ENCODE measurements around the gene GNG3.

The GNG3 gene

DNA sequence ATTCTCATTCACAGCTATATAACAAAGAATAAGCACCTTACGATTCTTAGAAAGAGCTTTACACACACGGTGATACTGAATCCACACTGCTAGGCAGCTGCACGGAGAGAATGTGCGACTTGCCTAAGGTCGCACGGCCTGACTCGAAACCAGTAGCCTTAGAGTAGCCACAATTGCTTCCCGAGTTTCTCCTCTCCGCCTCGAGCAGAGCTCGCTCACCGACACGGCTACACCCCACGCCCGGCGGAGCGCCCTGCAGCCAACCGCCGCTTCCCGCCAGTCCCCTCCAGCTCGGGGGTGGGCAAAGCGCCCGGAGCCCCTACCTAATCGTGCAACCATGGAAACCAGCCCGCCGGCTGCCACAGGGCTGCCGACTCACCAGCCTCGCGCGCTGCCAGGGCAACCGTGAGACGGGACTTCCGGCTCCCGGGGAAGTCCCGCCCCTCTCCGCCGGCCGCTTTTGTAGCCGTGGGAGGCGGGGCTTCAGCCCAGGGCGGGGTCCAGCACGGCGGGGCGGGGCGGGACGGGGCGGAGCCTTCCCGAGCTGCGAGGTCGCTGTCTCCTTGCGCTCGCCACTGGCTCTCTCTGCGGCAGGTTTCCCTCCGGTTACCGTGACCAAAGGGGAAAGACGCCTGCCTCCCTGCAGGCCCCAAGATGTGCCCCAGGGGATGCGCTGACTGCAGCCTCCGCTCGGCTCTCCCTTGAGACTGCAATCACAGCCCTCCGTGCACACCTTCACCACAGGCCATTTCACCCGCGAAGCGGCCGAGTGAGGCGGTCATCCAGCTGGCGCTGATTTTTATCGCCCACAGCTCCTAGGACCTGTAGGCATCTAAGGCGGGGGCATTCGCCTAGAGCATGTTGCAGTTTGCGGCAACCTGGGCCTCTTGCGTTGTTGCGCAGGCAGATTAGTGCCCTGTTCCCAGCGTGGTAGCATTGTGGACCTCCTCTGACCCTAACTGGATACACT, 1.3 kb upstream of the GNG3 start:
- TF ChIP-seq, protein P1, sequence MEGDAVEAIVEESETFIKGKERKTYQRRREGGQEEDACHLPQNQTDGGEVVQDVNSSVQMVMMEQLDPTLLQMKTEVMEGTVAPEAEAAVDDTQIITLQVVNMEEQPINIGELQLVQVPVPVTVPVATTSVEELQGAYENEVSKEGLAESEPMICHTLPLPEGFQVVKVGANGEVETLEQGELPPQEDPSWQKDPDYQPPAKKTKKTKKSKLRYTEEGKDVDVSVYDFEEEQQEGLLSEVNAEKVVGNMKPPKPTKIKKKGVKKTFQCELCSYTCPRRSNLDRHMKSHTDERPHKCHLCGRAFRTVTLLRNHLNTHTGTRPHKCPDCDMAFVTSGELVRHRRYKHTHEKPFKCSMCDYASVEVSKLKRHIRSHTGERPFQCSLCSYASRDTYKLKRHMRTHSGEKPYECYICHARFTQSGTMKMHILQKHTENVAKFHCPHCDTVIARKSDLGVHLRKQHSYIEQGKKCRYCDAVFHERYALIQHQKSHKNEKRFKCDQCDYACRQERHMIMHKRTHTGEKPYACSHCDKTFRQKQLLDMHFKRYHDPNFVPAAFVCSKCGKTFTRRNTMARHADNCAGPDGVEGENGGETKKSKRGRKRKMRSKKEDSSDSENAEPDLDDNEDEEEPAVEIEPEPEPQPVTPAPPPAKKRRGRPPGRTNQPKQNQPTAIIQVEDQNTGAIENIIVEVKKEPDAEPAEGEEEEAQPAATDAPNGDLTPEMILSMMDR (IDR thresholded peaks at IDR 0.05; ENCODE audit: borderline replicate concordance, insufficient read depth, low read depth, low read length): no peak
- peak overlapping the region; percentile 66 for H3K4me3 ChIP-seq (ENCODE audit: low read depth, low read length)

DNA sequence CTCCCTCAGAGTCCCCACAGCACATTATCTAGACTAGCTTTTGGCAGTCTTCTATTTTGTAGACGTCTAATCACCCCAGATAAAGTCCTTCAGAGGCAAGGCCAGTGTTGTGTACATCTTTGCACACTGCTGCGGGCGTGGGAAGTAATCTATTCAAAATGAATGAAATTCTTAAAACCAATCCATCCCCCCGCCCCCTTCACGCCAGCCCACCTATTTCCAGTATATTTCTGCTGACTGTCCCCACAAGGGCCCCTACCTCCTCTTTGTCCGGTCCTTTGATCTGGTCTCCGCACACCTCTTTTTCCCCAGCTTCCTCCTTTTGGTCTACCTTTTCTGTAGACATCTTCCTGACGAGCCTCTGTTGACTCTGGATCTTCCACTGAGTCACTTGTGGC, 627 bp upstream of the GNG3 start:
- no peak overlapping the region for H3K4me3 ChIP-seq (ENCODE audit: low read depth, low read length)
- TF ChIP-seq, protein P1 (IDR thresholded peaks at IDR 0.05; ENCODE audit: borderline replicate concordance, insufficient read depth, low read depth, low read length): no peak

DNA sequence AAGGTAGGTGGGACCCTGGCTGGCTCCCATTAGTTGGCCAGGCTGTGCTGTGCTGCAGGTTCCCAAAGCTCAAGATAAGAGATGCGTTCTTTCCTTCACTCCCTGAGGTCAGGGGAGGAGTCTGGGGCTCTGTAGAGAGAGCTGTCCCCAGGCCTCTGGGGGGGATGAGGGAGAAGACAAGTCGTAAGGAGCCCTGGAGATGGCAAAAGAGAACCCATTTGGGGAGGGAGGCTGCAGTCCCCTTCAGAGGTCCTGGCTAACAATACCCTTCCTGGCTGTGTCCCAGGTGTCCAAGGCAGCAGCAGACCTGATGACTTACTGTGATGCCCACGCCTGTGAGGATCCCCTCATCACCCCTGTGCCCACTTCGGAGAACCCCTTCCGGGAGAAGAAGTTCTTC, 916 bp downstream of the GNG3 start:
- TF ChIP-seq, protein P1 (IDR thresholded peaks at IDR 0.05; ENCODE audit: borderline replicate concordance, insufficient read depth, low read depth, low read length): no peak
- H3K4me3 ChIP-seq (ENCODE audit: low read depth, low read length): peak overlapping the region; percentile 63

DNA sequence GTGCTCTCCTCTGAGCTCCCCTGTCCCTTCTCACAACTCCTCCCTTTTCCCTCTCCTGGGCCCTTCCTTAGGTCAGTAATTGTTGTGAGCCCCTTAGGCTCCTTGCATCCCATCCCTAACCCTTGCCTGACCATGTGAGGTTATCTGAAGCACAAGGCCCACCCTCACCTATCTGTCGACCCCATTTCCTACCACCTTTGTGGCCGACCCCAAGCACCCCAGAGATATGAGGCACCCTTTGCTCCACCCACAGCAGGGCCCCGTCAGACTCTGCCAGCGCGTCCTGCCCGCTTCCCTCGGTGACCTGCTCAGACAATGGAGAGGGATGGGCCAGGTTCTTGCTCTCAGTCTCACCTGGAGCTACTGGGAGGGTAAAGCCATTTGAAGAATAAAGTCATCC, 1.3 kb downstream of the GNG3 start:
- TF ChIP-seq, protein P1 (IDR thresholded peaks at IDR 0.05; ENCODE audit: borderline replicate concordance, insufficient read depth, low read depth, low read length): no peak
- peak overlapping the region; percentile 63 for H3K4me3 ChIP-seq (ENCODE audit: low read depth, low read length)

DNA sequence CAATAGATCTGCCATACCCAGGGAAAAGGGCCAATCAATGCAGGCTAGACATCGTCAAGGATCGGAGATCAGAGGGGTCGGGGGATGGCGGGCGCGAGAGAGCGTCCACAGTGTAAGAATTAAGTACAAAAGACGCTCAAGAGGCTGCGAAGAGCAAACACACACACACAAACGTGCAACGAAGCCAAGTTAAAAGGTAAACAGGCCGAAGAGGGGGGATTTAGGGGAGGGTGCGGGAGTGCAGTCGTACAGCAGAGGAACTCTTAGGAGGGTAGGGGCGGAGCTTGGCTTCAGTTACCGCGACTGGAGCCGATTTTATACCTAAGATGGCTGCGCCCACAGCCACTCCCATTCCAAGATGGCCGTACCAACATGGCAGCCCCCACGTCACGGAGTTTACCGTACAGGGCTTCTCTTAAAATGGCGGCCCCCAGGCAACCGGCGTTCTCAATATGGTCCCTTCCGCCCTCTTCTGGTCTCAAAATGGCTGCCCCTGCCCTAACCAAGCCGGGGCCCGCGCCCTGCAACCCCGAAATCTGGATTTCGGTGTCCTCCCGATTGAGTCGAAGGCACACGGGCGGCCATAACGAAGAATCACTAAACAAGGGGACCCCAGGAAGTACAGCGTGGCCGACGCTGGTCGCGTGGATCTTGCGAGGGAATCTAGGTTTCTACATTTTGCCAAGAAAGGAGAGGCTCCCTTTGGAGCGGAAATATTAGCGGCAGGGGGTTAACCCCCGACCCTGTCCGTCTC, 1.9 kb downstream of the GNG3 start:
- TF ChIP-seq, protein P1 (IDR thresholded peaks at IDR 0.05; ENCODE audit: borderline replicate concordance, insufficient read depth, low read depth, low read length): no peak
- H3K4me3 ChIP-seq (ENCODE audit: low read depth, low read length): peak overlapping the region; percentile 63

DNA sequence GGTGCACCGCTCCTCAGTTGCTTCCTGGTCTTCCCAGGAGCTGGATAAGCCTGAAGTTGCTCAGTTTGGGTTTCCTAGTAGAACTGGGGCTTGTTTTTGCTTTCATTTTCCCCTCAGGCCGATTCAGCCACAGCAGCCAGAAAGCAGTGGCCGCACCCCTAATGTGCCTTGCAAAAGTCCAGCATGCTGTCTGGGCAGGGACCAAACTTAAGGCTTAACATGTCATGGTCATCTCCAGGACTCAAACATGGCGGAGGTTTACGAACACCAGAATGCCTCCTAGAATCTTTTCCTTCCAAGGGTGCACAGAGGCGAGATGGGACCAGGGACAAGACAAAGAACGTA, 2.5 kb downstream of the GNG3 start:
- H3K4me3 ChIP-seq (ENCODE audit: low read depth, low read length): peak overlapping the region; percentile 49
- TF ChIP-seq, protein P1 (IDR thresholded peaks at IDR 0.05; ENCODE audit: borderline replicate concordance, insufficient read depth, low read depth, low read length): no peak

Data from GM12875 (cell line).